Astrocyte (in vitro differentiated cells and primary cell): ENCODE results near the gene HSD17B8. TPM values are rescaled to one million over a fixed set of nuclear protein-coding genes. Genes with fewer than 3 reads are reported as not detected.

ENCODE experiments used
- DNase-seq: peaks from one replicate; pipeline ENCODE4 v3.0.0-alpha.2; 2010; ENCODE audit warnings: low read depth
- FAIRE-seq: peaks from 2 replicates; lab custom pipeline; 2011; peaks lifted over from hg19 to GRCh38; lab: Jason Lieb, UNC
- H2AFZ ChIP-seq: 2 replicates; pipeline ENCODE4 v1.6.0; 2012; ENCODE audit warnings: low read depth, low read length, inconsistent platforms
- H3K27ac ChIP-seq: 2 replicates; pipeline ENCODE4 v1.5.1; 2011; ENCODE audit warnings: low read depth, low read length, inconsistent platforms
- H3K27me3 ChIP-seq: 2 replicates; pipeline ENCODE4 v1.6.0; 2011; ENCODE audit warnings: low read length, inconsistent platforms; ENCODE audit not compliant: insufficient read depth
- H3K36me3 ChIP-seq: 2 replicates; pipeline ENCODE4 v1.5.1; 2011; ENCODE audit warnings: low read length, inconsistent platforms; ENCODE audit not compliant: insufficient read depth
- H3K4me1 ChIP-seq: 2 replicates; pipeline ENCODE4 v1.5.1; 2011; ENCODE audit warnings: low read length, inconsistent platforms; ENCODE audit not compliant: insufficient read depth
- H3K4me2 ChIP-seq: 2 replicates; pipeline ENCODE4 v1.6.0; 2012; ENCODE audit warnings: low read length, inconsistent platforms
- H3K4me3 ChIP-seq: 2 replicates; pipeline ENCODE4 v1.5.1; 2011; ENCODE audit warnings: low read depth, mild to moderate bottlenecking, low read length, inconsistent platforms; ENCODE audit not compliant: insufficient read depth
- H3K79me2 ChIP-seq: 2 replicates; pipeline ENCODE4 v1.6.0; 2012; ENCODE audit warnings: mild to moderate bottlenecking, low read length, inconsistent platforms; ENCODE audit not compliant: insufficient read depth
- H3K9ac ChIP-seq: 2 replicates; pipeline ENCODE4 v1.6.0; 2012; ENCODE audit warnings: mild to moderate bottlenecking, low read length, inconsistent platforms
- H3K9me3 ChIP-seq: 2 replicates; pipeline ENCODE4 v1.5.1; 2012; ENCODE audit warnings: low read depth, mild to moderate bottlenecking, low read length, inconsistent platforms; ENCODE audit not compliant: insufficient read depth
- H4K20me1 ChIP-seq: 2 replicates; pipeline ENCODE4 v1.6.0; 2012; ENCODE audit warnings: low read length, inconsistent platforms; ENCODE audit not compliant: insufficient read depth
- H3K27ac Mint-ChIP-seq: one replicate; pipeline ENCODE4 v1.8.0; 2021; ENCODE audit warnings: mild to moderate bottlenecking, mixed read lengths; ENCODE audit not compliant: unreplicated experiment
- H3K27me3 Mint-ChIP-seq: one replicate; pipeline ENCODE4 v1.8.0; 2021; ENCODE audit warnings: low read depth, mixed read lengths; ENCODE audit not compliant: unreplicated experiment
- H3K36me3 Mint-ChIP-seq: one replicate; pipeline ENCODE4 v1.8.0; 2021; ENCODE audit warnings: low read depth, mixed read lengths; ENCODE audit not compliant: unreplicated experiment
- H3K4me1 Mint-ChIP-seq: one replicate; pipeline ENCODE4 v1.8.0; 2021; ENCODE audit warnings: low read depth, mixed read lengths; ENCODE audit not compliant: unreplicated experiment
- H3K4me3 Mint-ChIP-seq: one replicate; pipeline ENCODE4 v1.8.0; 2021; ENCODE audit warnings: mild to moderate bottlenecking, moderate library complexity, mixed read lengths; ENCODE audit not compliant: unreplicated experiment
- H3K9me3 Mint-ChIP-seq: one replicate; pipeline ENCODE4 v1.8.0; 2021; ENCODE audit warnings: mild to moderate bottlenecking, mixed read lengths; ENCODE audit not compliant: unreplicated experiment
- CTCF ChIP-seq: IDR thresholded peaks from 2 replicates; pipeline ENCODE4 v1.5.1; 2011; ENCODE audit warnings: low read depth, mild to moderate bottlenecking, inconsistent platforms, low read length, moderate library complexity; ENCODE audit not compliant: insufficient read depth
- EZH2 ChIP-seq: IDR thresholded peaks from 2 replicates; pipeline ENCODE4 v1.6.1; 2012; ENCODE audit warnings: mild to moderate bottlenecking, low read length, inconsistent platforms; ENCODE audit not compliant: insufficient read depth
- total RNA-seq: library from RNA; stranded (reverse); gene quantifications from 2 replicates; pipeline ENCODE4 v1.2.1, GENCODE V29; 2021

Gene HSD17B8
- total RNA-seq, 1 donor from 2014 or later = 2.1 TPM

GRCh38 chr6:33208091-33208967 is 3.9 kb downstream of the HSD17B8 start, which contains the start of gene RING1:
TSS of gene RING1 (plus strand) at chr6:33208500. CDS start at chr6:33208823, 323 bp downstream.
- Histone ChIP-seq H3K4me2 (peak within 1 kb of the TSS; percentile 96), H3K4me1 (peaks cover 46% of the 10 kb centered on the region), H3K9ac (peak within 1 kb of the TSS; percentile 99), H4K20me1 (peaks cover 23% of the 10 kb centered on the region), H2AFZ (peak within 1 kb of the TSS; percentile 39), H3K4me3 (peak within 1 kb of the TSS; percentile 80), H3K9me3 (no peaks in the 10 kb centered on the region), H3K27ac (peak within 1 kb of the TSS; percentile 96), H3K36me3 (peaks cover 20% of the 10 kb centered on the region), H3K79me2 (peaks cover 36% of the 10 kb centered on the region), H3K27me3 (no peaks in the 10 kb centered on the region)
- Mint-ChIP-seq H3K9me3 (peaks cover 5% of the 10 kb centered on the region), H3K4me3 (peak within 1 kb of the TSS; percentile 89), H3K4me1 (peaks cover 36% of the 10 kb centered on the region), H3K36me3 (peaks cover 20% of the 10 kb centered on the region), H3K27me3 (peaks cover 1% of the 10 kb centered on the region), H3K27ac (peak within 1 kb of the TSS; percentile 97)
- DNase-seq (peak; percentile 44), FAIRE-seq (no peak)
- TF ChIP-seq CTCF = no peak
- no peak for TF ChIP-seq EZH2

- Mint-ChIP-seq H3K27ac (no peak overlapping the region), H3K4me3 (peak overlapping the region; percentile 89)
Observed at GRCh38 chr6:33209856-33210255, 5.4 kb downstream of the HSD17B8 start.

More at GRCh38 chr6:33209856-33210255, 5.4 kb downstream of the HSD17B8 start:
- H3K27me3 Mint-ChIP-seq = peaks cover 13% of the 10 kb centered on the region
- H3K4me1 ChIP-seq = peaks cover 36% of the 10 kb centered on the region
- H3K4me2 ChIP-seq = no peak overlapping the region
- H3K36me3 ChIP-seq = peaks cover 13% of the 10 kb centered on the region
- H2AFZ ChIP-seq = no peak overlapping the region
- H3K27ac ChIP-seq = no peak overlapping the region
- peaks cover 15% of the 10 kb centered on the region for H3K36me3 Mint-ChIP-seq
- peaks cover 13% of the 10 kb centered on the region for H4K20me1 ChIP-seq
- no peak overlapping the region for H3K4me3 ChIP-seq
- H3K9me3 ChIP-seq = no peaks in the 10 kb centered on the region
- no peak for FAIRE-seq
- no peak for TF ChIP-seq CTCF
- TF ChIP-seq EZH2 = no peak
- no peak for DNase-seq
- H3K9me3 Mint-ChIP-seq = peaks cover 5% of the 10 kb centered on the region
- H3K27me3 ChIP-seq = no peaks in the 10 kb centered on the region
- H3K9ac ChIP-seq = no peak overlapping the region
- H3K4me1 Mint-ChIP-seq = peaks cover 26% of the 10 kb centered on the region
- peaks cover 26% of the 10 kb centered on the region for H3K79me2 ChIP-seq
